HL-60/S4 treated with phorbol 12-myristate 13-acetate at 8.2 ng/mL for 4 days and 3 days (cell line): ENCODE data around the gene VWA5B1.

ENCODE experiments used
- in situ Hi-C: fragments of 300-500 bp; cut with MboI; formaldehyde crosslinking; loops from 2 replicates; pipeline ENCODE4 v1.15.0; 2022; ENCODE audit warnings: low sequenced_read_pairs

VWA5B1 gene

GRCh38 chr1:20347699-20348098 lies 57.0 kb downstream of the VWA5B1 start:
- in situ Hi-C loops, result no loop called here

GRCh38 chr1:20348326-20348915 lies 57.7 kb downstream of the VWA5B1 start:
- in situ Hi-C loops, result no loop called here

DNA sequence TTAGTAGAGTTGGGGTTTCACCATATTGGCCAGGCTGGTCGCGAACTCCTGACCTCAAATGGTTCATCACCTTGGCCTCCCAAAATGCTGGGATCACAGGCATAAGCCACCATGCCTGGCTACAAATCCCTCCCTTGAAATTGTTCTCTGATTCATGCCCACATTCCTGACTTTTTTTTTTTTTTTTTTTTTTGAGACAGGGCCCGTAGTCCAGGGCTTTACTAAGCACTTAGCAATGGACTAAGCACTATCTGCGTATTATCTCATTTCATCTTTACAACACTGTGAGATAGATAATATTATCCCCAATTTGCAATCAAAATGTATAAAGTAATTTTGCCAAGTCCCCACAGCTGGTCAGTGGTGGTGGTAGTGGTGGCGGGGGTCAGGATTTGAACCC lies 58.9 kb downstream of the VWA5B1 start:
- in situ Hi-C loops, result no loop called here

DNA sequence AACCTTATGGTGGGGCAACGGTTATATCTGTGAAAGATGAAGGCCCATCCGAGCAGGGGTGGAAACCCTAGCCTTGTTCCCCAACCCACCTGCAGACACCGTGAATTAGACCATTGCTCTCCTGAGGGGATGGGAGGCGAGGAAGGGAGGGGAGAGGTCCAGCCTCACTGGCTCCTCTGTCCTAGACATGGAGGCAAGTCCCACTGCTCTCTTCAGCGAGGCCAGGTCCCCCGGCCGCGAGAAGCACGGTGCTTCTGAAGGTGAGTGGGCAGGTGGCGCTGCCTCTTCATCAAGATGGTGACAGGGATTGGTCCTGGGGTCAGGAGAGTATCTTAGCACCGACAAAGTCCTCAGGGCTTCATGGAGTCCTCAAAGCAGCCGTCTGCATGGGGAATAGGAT lies 59.3 kb downstream of the VWA5B1 start:
- in situ Hi-C loops, result no loop called here

DNA sequence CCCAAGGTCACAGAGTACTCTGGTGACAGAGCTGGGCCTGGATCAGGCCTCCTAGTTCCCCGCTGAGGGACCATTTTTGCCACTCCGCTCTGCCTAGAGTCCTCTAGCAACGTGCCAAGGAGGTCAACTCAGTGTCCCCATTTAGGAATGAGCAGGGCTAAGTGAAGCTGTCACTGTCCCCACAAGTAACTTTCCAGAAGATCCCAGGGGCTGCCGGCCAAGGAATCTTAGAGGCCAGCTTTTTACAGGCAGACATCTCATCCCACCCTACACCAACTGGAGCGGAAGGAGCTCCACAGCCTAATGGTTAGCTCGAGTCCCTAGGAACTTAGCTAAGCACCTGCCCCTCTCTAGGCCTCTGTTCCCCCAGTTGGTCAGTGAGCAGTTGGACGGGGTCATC lies 59.7 kb downstream of the VWA5B1 start:
- in situ Hi-C loops, result no loop called here

- in situ Hi-C loops, result no loop called here
These were observed 61.4 kb downstream of the VWA5B1 start for GRCh38 chr1:20351911-20352701.

- in situ Hi-C loops, result no loop called here
These were observed 63.2 kb downstream of the VWA5B1 start for GRCh38 chr1:20353836-20354235.

- in situ Hi-C loops, result no loop called here
These were observed 63.9 kb downstream of the VWA5B1 start for GRCh38 chr1:20354610-20355009.

DNA sequence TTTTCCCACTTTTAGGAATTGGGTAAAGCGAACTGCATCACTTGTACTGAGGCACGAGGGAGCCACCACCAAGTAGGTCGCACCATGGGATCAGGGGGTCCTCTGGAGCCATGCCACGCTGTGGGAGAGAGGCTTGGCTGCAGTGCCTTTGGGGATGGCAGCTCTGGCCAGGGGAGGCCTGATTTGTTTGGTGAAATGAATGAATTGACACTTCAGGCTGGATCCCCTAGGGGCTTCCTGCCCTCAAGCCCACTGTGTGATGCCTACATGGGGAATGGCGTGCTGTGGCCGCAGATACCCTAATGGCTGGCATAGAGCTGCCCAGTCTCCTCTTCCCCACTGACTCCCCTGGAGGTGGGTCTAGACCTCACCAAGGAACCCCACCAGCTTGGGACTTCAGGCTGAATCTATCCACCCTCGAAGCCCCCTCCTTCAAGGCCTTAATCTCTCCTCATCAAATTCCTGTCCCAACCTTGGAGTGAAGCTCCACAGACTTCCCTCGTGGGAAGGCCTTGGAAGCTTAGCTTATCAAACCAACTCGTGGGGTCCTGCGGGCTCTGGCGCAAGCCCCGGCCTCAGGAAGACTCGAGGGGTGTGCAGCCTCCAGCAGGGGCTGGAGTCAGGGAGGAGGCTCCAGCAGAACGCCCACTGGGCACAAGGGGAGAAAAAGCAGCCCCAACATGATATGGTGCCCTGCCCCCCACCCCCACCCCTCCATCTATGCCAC lies 64.6 kb downstream of the VWA5B1 start:
- in situ Hi-C loops, result no loop called here

GRCh38 chr1:20355828-20356735 lies 65.4 kb downstream of the VWA5B1 start:
- in situ Hi-C loops, result no loop called here

DNA sequence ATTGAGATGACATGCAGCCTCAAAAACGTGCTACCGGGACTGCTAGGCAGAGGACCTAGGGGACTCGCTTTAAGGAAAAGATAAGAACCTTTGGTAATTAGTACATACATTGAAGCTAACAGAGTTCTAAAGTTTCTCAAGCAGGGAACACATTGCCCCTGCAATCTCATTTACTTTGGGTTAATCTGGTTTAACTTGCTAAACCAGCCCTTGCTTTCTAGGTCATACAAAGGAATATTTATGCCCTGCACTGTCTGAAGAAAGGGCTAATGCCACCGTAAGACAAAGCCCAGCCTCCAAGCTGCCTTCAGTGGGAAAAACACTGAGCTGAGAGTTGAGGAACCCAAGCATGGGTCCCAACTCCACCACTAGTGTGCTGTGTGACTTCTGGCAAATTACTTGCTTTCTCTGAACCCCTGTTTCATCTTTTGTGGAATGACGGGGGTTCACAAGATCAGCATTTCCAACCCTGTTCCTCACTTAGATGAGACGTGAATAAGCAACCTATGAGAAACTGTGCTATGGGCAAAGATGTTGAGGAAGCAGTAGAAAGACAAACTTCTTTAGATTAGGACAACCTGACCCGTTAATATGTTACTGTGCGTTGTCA lies 66.3 kb downstream of the VWA5B1 start:
- in situ Hi-C loops, result no loop called here

DNA sequence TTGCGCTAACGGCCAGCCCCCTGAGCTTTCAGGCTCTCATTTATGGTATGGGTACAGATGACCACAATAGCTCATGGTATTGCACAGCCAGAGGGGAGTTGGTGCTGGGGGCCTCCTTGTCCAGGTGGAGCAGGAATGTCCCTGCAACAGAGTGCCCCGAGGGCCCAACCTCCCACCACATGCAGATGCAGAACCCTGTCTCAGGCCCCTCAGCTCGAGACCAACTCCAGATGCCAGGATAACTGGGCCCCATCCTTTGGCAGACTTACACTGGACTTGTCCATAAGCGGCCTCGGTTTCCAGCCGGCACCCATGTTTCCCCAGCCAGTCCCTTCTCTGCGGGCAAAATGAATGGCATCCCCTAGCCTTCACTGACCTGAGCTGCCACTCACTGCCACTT lies 67.1 kb downstream of the VWA5B1 start:
- in situ Hi-C loops, result no loop called here

DNA sequence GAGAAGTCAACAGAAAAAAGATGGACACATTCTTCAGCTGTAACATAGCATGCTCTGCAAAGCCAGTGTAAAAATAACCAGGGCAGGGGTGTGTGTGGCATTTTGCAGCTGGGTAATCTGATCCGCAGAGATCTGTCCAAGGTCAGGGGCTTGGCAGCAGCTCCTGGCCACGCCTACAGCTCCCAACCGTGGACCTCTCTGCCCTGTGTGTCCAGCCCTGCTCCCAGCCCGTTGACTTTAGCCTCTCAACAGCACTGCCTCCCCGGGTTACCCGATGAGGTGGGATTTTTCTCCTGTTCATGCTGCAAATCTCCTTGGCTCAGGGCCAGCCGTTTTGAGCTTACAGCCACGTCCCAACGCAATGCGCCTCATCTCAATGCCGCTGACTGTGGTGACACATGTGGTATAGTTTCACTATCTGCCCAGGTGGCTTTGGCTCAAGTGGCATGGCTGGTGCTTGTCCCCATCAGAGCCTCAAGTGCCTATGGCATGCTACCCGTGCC lies 68.1 kb downstream of the VWA5B1 start:
- in situ Hi-C loops, result no loop called here

DNA sequence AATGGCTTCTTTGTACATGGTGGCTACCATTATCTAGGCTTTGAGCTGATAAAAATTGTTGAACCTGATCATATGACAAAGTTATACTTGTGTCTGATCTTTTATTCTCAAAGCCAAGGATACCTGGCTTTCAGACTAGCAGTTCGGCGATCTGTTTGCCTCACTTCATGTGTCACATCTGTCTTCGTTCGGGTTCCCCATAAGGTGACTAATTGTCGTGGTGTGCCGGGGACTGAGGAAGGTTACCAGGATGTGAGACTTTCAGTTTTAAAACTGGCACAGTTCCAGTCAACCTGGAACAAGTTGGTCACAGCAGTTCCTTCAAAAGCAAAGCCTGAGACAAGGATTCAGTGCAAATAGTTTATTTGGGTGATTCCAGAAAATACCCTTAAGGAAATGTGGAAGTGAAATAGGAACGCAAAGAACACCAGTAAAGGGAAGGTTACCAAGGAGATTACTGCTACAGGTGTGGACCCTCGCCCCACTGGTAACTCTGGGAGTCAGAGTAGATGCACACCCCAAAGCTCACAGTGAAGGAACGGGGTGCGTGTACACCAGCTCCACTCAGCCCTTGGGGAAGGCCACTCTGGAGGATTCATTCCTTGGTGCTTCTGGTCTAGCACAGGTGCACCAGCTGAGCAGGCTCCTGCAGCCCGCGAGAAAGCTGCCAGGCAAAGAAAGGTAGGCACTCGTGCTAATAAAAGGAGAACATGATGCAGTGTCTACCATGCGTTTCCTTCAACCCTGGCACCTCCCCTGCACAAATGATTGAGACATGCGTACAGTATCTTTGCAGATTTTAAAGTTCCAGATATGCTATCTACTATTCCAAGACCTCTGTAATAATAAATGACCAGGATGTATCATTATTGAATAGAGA lies 69.0 kb downstream of the VWA5B1 start:
- in situ Hi-C loops, result no loop called here

DNA sequence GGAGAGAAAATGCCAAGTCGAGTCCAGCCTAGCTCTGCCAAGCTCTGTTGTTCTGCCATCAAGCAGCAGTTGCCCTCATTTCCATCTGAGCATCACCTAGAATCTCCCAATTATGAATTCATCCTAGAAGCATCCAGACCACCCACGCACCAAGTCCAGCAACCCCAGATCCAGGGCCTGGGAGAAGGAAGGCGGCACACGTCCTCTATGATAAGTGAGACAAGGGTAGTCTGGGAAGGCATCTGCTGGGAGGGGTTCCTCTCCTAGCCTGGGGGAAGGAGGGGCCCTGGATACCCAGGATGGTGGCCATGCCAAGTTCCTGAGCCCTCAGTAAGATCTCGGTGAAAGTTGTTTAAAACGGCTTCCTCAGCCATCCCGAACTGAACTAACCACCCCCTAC lies 70.7 kb downstream of the VWA5B1 start:
- in situ Hi-C loops, result no loop called here

- in situ Hi-C loops, result no loop called here
These were observed 71.2 kb downstream of the VWA5B1 start for GRCh38 chr1:20361805-20362381.

DNA sequence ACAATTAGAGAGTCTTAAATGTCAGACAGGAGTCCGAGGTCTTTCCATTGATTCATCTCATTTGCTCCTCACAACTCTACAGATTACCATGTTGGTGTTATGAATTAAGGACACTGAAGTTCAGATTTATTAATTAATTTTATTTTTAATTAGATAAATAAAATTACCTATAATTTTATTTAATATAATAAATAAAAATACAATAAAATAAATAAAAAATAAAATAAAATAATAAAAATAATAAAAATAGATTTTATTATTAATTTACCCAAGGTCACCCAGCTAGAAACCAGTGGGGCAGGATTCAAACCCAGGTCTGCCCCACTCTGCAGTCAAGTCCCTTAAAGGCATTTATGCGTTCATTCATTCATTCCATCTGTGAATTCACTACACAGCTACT lies 72.2 kb downstream of the VWA5B1 start:
- in situ Hi-C loops, result no loop called here

DNA sequence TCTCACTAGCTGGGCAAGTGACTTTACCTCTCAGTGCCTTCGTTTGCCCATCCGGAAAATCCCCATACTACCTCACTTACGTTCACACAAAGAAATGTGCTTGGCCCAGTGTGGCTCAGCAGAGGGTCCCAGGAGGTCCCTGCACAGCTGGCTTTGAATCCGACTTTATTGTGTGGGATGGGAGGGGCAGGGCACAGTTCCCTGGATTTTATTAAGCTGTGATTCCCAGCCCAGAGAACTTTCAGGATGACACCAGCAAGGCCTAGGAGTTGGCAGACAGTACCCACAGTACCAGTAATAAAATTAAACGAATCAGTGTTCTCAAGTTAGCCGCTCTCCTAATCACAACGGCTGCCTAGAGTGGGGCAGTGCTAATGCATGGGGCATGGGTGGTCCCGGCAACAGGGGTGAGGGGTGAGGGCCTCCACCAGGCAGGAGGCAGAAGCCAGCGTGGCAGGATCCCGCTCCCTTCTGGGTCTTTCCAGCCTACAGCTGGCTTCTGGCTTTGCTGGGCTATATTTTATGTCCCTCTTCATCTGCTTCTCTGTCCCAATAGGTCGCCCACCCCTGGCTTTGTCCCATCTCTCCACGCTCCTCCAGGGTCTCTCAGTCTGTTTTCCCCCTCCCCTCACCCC lies 74.9 kb downstream of the VWA5B1 start:
- in situ Hi-C loops, result no loop called here

GRCh38 chr1:20366056-20366462 lies 75.4 kb downstream of the VWA5B1 start:
- in situ Hi-C loops, result no loop called here
